ENCODE measurements around the gene MAL.
A peak's percentile ranks its signal among the peaks of the same experiment; 100 is the strongest.
"Not testable (repeated sequence)": the region's sequence is repeated elsewhere in the genome, so short reads cannot be mapped to it uniquely, and the experiment has no call there.

MAL gene

GRCh38 chr2:95063086-95063958 lies 37.8 kb downstream of the MAL start:
- no peak for DNase-seq (ENCODE audit: low spot score)

GRCh38 chr2:95068256-95068655 lies 42.7 kb downstream of the MAL start:
- no peak for DNase-seq (ENCODE audit: low spot score)

- no peak for DNase-seq (ENCODE audit: low spot score)
Observed at GRCh38 chr2:95069465-95069864, 44.0 kb downstream of the MAL start.

- no peak for DNase-seq (ENCODE audit: low spot score)
Observed at GRCh38 chr2:95071856-95072255, 46.3 kb downstream of the MAL start.

GRCh38 chr2:95072424-95072823 lies 46.9 kb downstream of the MAL start:
- no peak for DNase-seq (ENCODE audit: low spot score)

- no peak for DNase-seq (ENCODE audit: low spot score)
Observed at GRCh38 chr2:95073856-95074662, 48.6 kb downstream of the MAL start.

GRCh38 chr2:95074663-95075439 lies 49.3 kb downstream of the MAL start:
- DNase-seq (ENCODE audit: low spot score): no peak

- DNase-seq (ENCODE audit: low spot score): no peak
Observed at GRCh38 chr2:95075440-95076132, 50.1 kb downstream of the MAL start.

GRCh38 chr2:95076705-95077529 lies 51.4 kb downstream of the MAL start:
- DNase-seq (ENCODE audit: low spot score): peak; percentile 78

- no peak for DNase-seq (ENCODE audit: low spot score)
Observed at GRCh38 chr2:95077530-95077825, 52.0 kb downstream of the MAL start.

GRCh38 chr2:95077861-95078603 lies 52.5 kb downstream of the MAL start:
- DNase-seq (ENCODE audit: low spot score): no peak

- DNase-seq (ENCODE audit: low spot score): no peak
Observed at GRCh38 chr2:95079199-95079683, 53.7 kb downstream of the MAL start.

GRCh38 chr2:95082477-95082876 lies 57.0 kb downstream of the MAL start:
- DNase-seq (ENCODE audit: low spot score): no peak

GRCh38 chr2:95086017-95086416 lies 60.5 kb downstream of the MAL start:
- no peak for DNase-seq (ENCODE audit: low spot score)

- no peak for DNase-seq (ENCODE audit: low spot score)
Observed at GRCh38 chr2:95087379-95087778, 61.9 kb downstream of the MAL start.

- no peak for DNase-seq (ENCODE audit: low spot score)
Observed at GRCh38 chr2:95091885-95092555, 66.5 kb downstream of the MAL start.

- DNase-seq (ENCODE audit: low spot score): not testable (repeated sequence)
Observed at GRCh38 chr2:95098273-95098672, 72.8 kb downstream of the MAL start.

- DNase-seq (ENCODE audit: low spot score): no peak
Observed at GRCh38 chr2:95099910-95100309, 74.4 kb downstream of the MAL start.

Measured in AG08396 (cell line).